Mammary epithelial cell (primary cell): ENCODE measurements around the gene GATA2.

ENCODE experiments used
- EZH2 ChIP-seq: IDR thresholded peaks from 2 replicates; pipeline ENCODE4 v1.6.1; 2012; ENCODE audit warnings: low read length, inconsistent platforms, borderline replicate concordance
- TF ChIP-seq, protein P1 (sequence below), 2 donors: IDR thresholded peaks in 1 of 2; conservative IDR thresholded peaks in 1 of 2; 2 replicates each; pipeline ENCODE4 v1.5.1; 2011 to 2012; ENCODE audit warnings: inconsistent platforms in 2 of 2, low read length in 2 of 2, mild to moderate bottlenecking in 2 of 2, control low read depth in 1 of 2, low read depth in 1 of 2; ENCODE audit not compliant: insufficient read depth in 1 of 2; ENCODE audit errors: extremely low read depth in 1 of 2

- TF ChIP-seq, protein P1, sequence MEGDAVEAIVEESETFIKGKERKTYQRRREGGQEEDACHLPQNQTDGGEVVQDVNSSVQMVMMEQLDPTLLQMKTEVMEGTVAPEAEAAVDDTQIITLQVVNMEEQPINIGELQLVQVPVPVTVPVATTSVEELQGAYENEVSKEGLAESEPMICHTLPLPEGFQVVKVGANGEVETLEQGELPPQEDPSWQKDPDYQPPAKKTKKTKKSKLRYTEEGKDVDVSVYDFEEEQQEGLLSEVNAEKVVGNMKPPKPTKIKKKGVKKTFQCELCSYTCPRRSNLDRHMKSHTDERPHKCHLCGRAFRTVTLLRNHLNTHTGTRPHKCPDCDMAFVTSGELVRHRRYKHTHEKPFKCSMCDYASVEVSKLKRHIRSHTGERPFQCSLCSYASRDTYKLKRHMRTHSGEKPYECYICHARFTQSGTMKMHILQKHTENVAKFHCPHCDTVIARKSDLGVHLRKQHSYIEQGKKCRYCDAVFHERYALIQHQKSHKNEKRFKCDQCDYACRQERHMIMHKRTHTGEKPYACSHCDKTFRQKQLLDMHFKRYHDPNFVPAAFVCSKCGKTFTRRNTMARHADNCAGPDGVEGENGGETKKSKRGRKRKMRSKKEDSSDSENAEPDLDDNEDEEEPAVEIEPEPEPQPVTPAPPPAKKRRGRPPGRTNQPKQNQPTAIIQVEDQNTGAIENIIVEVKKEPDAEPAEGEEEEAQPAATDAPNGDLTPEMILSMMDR (conservative IDR thresholded peaks at IDR 0.05 in 1 of 2, IDR thresholded peaks at IDR 0.05 in 1 of 2; ENCODE audit: extremely low read depth in 1 of 2, insufficient read depth in 1 of 2, low read depth in 1 of 2, low read length in 2 of 2), result no peak
- no peak for TF ChIP-seq EZH2
Observed at GRCh38 chr3:128442070-128442469, 50.9 kb downstream of the GATA2 start.
